Stimulated activated CD4-positive, alpha-beta T cell treated with anti-CD3 and anti-CD28 coated beads, Interleukin-2, amount 100 ng/mL, for 24 hours (primary cell): Measurements from ENCODE around the gene NCBP3.

Source experiments
- DNase-seq, 2 donors: peaks; one replicate each; pipeline ENCODE4 v3.0.0-alpha.2; 2020

NCBP3 gene

DNA sequence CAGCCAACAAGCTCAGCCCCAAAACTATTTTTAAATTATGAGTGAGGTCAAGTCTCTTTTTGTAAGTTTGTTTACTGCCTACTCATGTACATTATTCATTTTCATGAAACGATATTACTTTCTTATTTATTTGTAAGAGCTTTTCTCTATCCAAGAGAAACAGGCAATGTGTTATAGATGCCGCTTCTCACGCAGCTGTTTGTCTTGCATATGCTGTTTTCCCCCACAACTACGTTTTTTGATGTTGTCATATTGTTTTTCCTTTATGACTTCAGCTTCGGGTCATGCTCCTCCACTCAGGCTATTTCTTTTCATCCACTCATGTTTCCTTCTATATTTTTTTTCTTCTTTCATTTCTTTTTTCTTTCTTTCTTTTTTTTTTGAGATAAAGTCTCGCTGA, 65.1 kb downstream of the NCBP3 start:
- no peak for DNase-seq

GRCh38 chr17:3777366-3778120, 68.5 kb downstream of the NCBP3 start:
- DNase-seq: no peak

- DNase-seq: no peak
Observed at GRCh38 chr17:3773966-3774365, 72.1 kb downstream of the NCBP3 start.

GRCh38 chr17:3773511-3773910, 72.5 kb downstream of the NCBP3 start:
- DNase-seq: no peak

DNA sequence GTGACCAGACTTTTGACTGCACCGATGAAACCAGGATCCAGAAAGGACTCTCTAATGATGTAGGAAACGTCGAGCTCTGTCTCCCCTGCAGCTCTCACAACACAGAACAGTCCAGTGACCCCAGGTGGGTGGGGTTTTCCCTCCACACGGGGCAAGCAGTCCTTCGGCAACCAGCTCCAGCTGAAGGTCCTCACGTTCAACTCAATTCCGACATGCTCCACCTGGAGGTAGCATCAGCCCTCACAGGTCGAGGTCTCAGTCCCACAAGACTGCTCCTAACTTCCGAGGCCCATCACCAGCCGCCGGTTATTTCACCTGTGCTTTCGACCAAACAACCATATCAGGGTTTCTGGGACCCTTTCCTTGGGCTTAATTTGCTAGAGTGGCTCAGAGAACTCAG, 73.3 kb downstream of the NCBP3 start:
- DNase-seq: no peak

DNA sequence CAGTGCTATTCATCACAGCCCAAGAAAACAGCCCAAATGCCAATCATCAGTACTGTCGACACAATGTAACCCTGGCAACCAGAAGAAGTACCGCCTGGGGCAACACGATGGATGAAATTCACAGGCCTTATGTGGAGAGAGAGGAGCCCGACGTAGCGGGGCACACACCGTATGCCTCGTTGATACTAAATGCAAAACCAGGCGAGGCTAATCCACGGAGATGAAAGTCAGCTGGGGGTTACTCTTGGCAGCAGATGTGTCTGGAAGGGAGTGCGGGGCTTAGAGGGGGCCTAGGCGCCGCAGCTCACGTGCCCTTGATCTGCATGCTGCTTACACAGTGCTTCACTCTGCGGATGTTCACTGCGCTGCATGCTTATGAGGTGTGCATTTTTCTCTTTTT, 74.9 kb downstream of the NCBP3 start:
- no peak for DNase-seq

DNA sequence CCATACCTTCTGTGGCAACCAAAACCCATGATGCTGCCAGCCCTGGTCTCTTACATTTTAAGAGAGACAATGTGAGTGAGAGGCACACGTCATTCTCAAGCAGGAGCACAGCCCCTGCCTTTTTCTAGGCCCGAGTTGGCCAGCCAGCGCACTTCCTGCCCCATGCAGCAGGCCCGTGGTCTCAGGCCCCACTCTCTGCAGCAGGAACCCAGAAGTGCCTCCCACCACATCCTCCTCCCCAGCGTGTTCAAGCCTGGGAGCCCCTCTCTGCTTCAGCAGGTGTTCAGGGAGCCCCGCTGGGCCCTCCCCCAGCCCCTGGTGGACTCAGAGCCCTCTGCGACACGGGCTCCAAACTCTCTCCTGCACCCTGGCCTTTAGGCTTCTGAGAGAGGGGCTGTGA, 75.6 kb downstream of the NCBP3 start:
- no peak for DNase-seq

DNA sequence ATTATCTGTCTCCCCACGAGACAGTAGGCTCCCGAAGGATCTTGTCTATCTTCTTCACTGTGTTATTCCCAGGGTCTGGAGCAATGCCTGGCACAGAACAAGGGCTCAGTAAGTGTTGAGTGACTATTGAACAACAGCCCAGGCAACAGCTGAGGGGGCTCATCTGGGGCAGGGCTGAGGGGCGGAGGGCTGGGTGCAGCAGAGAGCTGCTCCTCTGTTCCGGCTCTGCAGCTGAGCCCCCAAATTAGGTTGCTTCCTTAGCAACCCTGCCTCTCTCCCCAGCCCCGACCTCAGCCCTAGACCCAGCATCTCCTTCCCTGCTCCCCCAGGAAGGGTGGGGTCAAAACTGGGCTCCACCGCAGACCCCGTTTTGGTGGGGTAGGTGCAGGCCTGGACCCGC, 77.3 kb downstream of the NCBP3 start:
- DNase-seq: no peak

- no peak for DNase-seq
Observed at GRCh38 chr17:3768341-3768740, 77.7 kb downstream of the NCBP3 start.

- DNase-seq: no peak
Observed at GRCh38 chr17:3766779-3767178, 79.3 kb downstream of the NCBP3 start.

DNA sequence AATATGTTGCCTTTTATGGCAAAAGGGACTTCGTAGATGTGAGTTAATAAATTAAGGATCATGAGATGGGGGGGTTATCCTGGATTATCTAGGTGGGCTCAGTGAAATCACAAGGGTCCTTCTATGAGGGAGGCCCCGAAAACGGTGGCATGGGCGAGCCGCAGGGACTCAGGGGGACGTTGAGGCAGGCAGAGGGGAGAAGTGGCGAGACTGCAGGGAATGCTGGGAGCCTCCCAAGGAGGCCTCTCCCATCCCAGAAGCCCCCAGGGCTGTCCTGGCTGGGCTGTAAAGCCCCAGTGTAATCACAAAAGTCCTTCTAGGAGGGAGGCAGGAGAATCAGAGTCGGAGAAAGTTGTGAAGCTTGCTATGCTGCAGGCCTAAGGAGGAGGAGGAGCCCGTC, 80.1 kb downstream of the NCBP3 start:
- DNase-seq: no peak

DNA sequence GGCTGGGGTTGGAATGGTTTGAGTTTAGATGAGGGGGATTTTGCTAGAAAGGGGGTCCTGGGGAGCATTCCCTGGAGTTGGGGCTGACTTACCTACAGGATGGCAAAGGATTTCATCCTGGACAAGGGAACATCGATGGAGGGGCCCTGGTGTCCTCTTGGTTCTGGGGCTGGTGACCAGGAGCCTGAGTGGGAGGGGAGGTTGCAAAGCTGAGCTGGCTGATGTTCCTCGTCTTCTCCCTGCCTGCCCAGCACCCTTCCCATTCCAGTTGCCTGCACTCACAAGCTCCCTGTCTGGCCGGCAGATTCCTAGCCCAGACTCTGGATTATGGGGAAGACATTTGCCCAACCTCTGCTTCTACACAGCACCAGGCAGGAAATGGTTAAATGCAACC, 82.3 kb downstream of the NCBP3 start:
- DNase-seq: no peak

DNA sequence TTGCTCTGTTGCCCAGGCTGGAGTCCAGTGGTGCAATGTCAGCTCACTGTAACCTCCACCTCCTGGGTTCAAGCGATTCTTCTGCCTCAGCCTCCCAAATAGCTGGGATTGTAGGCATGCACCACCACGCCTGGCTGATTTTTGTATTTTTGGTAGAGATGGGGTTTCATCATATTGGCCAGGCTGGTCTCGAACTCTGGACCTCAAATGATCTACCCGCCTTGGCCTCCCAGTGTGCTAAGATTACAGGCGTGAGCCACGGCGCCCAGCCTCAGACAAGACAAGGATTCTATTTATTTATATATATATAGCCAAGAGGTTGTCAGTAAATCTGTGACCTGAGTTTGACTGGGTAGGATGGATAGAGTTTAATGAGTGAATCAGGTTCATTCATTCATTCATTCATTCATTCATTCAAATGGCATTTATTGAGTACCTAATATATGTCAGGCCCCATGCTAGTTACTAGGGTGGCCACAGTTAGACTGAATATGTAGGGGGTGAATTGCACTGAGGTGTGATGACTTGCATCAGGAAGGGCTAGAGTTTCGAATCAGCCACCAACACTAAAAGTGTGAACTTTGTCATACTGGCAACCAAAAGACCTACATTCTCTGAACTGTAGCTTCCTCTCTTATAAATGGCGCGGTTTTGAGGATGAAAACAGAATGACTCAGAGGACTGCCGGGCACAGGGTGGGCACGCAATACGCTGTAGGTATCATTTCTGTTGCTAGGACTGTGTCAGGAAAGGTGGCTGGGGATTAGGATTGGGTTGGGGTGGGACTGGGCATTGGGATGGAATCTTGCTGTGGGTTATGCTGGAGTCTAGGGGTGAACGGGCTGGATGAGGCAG, 82.9 kb downstream of the NCBP3 start:
- peak in 1 of 2 donors; percentile 27 for DNase-seq

- no peak for DNase-seq
Observed at GRCh38 chr17:3761918-3762380, 84.1 kb downstream of the NCBP3 start.

DNA sequence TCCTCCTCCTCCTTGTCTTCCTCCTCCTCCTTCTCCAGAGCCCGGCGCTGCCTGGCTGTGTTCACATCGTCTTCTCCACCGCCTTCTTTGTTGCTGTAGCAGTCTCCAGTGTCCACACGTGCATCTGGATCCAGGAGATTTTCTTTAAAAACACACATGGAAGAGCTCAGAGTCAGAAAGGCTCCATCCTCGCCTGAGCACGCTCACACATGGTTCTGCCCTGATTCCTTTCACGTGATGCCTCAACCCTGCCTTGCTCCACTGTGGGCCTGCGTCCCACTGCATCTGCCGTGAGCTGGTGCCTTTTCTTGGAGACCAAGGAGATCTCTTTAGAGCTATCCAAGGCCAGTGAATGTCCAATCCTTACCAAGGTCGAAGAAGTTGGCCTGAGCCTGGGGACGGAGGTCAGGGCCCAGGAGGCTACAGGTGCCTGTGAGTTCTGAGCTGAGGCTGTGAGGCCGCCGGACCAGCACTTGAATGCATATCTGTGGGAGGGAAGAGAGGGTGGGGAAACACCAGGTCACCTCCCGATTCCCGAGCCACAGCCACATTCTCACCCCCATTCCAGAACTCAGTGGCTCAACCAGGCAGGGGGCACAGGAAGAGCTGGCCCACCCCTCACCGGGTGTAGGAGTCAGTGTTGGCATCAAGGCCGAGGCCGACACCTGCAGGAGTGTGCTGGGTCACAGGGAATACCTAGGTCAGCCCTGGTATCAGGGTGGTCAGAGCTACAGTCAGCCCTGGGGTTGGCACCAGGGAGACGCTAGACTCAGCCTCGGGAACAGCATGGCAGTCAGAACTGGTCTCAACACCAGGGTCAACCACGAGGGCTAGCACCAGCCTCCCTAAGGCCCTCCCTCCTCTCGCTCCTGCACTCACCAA, 84.8 kb downstream of the NCBP3 start:
- no peak for DNase-seq

DNA sequence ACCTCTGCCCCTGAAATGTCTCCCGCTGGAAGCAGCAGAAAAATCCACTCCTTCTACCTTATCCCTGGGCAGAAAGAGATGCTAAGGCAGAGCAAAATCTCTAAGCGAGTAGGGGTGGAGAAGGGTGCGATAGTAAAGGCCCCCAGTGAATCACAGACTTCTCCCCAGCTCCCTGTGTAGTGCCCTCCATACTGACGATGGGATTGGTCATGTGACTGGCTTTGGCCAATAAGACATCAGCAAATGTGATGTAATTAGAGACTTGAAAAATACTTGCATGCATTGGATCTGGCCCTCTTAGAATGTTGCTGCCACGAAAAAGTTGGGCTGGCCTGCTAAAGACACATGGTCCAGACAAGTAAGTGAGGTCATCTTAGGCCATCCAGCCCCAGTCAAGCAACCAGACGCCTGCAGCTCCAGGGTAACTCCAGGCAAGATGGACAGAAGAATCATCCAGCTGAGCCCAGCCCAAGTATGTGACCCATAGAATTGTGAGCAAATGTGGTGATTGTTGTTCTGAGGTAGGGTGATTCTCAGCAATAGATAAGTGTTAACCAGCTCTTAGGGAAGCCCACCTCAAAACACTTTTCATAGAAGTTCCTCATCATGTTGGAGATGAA, 86.3 kb downstream of the NCBP3 start:
- DNase-seq: no peak

DNA sequence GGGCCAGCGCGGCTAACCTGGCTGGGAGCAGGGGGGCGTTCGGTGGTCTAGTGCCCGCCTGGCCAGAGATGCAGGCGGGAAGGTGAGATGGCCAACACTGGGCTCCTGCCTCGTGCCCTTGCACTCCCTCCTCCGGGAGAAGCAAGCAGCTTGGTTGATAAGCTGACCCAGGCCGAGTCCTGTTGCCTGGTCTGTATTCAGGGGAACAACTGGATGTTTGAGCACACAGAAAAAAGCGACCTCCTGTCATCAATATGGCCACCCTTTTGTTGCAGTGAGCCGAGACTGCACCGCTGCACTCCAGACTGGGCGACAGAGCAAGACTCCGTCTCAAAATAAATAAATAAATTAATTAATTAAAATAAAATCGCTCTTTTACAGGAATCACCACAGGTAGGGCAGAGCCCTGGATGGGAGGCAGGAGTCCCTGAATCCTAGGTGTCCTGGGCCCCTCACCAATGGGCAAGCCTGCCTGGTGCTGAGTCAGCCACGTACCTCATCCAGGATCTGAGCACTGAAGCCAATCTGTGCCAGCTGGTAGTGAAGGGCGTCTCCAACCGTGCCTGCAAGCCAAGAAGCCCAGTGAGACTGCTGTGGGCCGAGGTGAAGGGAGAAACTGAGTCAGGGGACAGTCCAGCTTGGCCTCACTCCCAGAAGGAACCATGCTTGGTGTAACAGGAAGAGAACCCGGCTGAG, 90.6 kb downstream of the NCBP3 start:
- DNase-seq: no peak

DNA sequence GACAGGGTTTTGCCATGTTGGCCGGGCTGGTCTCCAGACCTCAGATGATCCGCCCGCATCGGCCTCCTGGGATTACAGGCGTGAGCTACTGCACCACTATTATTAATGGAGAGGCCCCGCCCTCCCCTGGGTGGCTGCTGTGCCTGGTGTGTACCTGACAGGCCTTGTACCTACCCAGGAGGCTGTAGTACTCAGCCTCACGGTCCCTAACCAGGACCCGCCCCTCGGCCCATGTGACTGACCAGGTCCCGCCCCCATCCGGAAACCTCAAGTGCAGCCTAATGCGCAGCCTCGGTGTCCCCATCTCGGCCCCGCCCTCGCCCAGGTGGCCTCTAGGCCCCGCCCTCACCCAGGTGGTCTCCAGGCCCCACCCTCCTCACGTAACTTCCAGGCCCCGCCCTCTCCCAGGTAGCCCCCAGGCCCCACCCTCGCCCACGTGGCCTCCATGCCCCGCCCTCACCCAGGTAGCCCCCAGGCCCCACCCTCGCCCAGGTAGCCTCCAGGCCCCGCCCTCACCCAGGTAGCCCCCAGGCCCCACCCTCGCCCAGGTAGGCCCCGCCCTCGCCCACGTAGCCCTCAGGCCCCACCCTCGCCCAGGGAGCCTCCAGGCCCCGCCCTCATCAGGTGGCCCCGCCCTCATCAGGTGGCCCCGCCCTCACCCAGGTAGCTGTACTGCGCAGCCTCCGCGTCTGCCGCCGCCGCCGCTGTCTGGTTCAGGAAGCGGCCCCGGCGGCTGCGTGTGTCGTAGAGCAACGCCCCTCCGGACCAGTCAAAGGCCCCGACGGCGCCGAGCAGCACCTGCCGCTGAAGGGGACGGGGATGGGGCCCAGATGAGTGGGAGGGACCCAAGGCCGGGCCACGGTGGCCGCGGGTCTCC, 91.3 kb downstream of the NCBP3 start:
- DNase-seq: peak; percentile 67 to 70

- no peak for DNase-seq
Observed at GRCh38 chr17:3754066-3754457, 92.0 kb downstream of the NCBP3 start.

DNA sequence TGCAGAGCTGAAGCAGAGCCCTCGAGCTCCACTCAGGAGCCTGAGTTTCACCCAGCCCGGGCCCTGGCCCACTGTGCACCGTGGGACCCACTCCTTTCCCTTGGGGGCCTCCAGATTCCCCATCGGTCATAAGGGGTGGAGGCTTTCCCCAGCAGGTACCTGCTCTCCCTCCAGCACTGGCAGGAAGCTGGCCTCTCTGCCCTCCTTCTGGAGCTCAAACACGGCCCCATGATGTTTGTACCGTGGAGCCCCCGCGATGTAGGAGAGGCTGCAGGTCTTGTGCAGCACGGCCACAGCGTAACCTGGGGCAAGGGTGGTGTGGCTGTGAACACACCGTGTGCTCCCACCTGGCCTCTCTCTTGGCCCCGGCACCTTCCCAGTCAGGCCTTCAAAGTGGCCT, 92.4 kb downstream of the NCBP3 start:
- DNase-seq: no peak
